C4-2B (cell line): Measurements from ENCODE around the gene HSF5.

ENCODE experiments used
- ZFX ChIP-seq: fragments of 450-650 bp; IDR thresholded peaks from 2 replicates; pipeline ENCODE4 v1.6.1; 2017
- TF ChIP-seq, protein P1 (sequence below): fragments of 450-650 bp; conservative IDR thresholded peaks from 2 replicates; pipeline ENCODE4 v1.5.1; 2017; ENCODE audit warnings: mild to moderate bottlenecking

GRCh38 chr17:58373003-58373402 is 115.2 kb downstream of the HSF5 start:
- TF ChIP-seq, protein P1, sequence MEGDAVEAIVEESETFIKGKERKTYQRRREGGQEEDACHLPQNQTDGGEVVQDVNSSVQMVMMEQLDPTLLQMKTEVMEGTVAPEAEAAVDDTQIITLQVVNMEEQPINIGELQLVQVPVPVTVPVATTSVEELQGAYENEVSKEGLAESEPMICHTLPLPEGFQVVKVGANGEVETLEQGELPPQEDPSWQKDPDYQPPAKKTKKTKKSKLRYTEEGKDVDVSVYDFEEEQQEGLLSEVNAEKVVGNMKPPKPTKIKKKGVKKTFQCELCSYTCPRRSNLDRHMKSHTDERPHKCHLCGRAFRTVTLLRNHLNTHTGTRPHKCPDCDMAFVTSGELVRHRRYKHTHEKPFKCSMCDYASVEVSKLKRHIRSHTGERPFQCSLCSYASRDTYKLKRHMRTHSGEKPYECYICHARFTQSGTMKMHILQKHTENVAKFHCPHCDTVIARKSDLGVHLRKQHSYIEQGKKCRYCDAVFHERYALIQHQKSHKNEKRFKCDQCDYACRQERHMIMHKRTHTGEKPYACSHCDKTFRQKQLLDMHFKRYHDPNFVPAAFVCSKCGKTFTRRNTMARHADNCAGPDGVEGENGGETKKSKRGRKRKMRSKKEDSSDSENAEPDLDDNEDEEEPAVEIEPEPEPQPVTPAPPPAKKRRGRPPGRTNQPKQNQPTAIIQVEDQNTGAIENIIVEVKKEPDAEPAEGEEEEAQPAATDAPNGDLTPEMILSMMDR, result no peak
- no peak for TF ChIP-seq ZFX
